GM21737 (cell line): ENCODE results near the gene SDC1.

Experiments used
- ATAC-seq: cut with Tn5 transposase; IDR thresholded peaks from one replicate; pipeline ENCODE4 v1.9.1; 2021; ENCODE audit warnings: mild to moderate bottlenecking, moderate library complexity; ENCODE audit not compliant: unreplicated experiment

Gene SDC1

DNA sequence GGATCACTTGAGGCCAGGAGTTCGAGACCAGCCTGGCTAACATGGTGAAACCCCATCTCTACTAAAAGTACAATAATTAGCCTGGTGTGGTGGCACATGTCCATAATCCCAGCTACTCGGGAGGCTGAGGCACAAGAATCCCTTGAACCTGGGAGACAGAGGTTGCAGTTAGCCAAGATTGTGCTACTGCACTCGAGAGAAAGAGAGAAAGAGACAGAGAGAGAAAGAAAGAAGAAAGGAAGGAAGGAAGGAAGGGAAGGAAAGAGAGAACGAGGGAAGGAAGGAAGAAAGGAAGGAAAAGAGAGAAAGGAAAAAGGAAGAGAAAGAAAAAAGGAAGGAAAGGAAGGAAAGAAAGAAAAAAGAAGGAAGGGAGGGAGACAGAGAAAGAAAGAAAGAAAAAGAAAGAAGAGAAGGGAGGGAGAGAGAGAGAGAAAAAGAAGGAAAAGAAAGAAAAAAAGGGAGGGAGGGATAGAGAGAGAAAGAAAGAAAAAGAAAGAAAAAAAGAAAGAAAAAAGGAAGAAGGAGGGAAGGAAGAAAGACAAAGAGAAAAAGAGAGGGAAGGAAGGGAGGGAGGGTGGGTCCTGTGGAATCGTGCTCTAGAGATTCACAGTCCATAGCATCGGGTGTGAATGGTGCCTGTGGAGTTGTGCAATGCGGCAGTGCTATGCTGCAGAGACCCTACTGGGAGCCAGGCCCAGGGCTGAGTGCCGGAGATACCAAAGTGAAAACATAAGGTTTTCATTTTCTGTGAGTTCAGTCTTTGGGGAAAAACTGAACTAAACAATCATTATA lies 4.6 kb upstream of the SDC1 start:
- ATAC-seq: no peak

DNA sequence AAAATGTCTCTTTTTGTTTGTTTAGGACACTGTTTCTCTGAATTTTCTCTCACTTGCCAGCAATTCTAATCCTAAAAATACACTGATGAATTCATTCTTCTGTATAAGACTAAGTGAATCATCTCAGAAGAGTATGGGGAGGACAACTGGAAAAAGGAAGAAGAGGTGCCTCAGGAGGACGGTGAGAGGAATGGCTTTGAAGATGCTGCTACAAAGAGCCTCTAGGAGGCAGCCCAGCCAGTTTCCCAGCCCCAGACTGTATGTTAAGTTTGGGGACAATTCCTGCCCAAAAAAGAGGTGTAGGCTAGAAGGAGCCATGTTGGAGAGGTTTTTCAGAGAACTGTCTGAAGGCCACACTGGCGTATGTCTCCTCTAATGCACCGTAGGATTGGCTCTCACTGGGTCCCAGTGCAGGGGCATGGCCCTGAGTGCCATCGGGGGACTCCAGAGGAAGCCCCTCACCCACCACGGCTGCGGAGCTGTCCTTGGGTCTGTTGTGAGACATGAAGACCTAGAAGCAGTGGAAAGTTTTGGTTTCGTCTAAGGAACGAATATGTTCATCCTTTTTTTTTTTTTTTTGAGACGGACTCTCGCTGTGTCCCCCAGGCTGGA lies 3.1 kb upstream of the SDC1 start:
- no peak for ATAC-seq

DNA sequence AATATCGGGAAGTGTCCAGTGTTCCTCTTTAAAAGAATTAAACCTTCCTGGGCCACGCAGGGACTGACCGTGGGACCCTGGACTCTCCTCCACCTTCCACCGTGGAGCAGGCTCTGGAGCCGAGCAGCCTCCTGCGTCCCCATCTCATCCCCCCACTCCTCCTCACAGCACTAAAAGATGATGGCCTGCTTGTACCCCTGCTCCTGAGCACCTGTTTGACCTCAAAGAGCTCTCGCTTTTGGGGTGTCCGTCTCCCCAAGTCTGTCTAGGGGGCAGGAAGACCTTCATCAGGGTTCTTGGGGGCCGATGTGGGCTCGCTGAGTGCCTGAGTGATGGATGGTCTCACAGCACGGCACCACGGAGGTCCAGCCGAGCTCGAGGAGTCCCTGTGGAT lies 1.2 kb upstream of the SDC1 start:
- no peak for ATAC-seq

DNA sequence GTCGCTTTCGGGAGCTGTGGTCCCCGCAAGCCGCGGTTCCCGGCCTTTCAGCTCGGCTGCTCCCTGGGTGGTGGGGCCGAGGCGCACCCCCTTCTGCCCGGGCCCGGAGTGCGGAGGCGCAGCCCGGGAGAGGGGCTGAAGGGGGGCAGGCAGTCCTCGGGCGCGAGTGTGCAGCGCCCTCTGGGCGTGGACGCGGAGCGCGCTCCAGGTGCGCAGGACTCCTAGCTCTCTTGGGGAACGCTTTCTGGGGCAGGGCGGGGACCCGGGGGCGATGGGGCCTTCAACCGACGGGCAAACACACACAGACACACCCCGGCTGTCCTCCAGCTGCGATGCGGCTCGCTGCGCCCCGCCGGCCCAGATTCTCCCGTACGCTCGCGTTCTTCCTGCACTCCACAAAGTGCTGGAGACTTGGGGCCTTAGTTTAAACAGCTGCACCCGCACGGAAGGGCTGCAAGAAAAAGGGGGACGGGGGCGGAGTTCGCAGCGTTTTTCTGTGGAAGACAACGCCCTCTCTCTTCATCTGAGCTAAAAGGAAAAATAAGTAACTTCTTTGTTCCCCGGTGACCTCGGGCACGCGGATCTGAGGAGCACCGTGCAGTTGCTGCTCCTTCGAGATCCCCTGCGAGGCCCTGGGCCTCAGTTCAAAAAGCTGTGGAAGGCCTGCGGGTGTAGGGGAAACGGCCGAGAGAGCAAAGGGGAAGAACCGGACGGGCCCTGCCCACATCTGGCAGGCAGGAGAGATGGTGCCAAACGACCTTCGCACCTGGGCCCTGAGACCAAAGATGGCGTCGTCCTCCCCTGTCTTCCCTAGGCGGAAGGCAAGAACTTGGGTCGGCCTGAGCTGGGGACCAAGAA lies 593 bp upstream of the SDC1 start:
- peak; percentile 62 for ATAC-seq

DNA sequence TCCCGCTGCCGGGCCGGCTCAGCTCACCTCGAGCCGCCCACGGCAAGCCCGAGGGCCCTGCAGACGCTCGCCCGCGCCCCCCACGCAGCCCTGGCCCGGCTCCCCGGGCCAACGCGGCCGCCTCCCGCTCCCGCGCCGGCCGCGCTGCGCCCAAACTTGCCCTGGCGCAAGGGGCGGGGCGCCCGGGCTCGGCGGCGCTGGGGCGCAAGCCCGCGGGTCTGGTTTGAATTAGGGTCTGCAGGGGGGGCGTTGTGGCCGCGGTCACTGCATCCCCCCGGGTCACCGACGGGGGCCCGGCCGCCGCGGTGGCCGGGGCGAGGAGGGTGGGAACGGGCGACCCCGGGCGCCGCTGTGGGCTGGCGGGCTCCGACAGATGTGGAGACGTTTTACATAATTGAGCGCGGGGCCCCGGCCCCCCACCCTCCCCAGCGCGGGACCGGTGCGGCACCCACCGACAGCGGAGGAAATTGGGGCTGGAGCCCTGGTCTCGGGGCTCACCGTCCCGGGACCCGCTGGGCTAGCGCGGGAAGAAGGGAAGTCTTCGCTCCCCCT lies 690 bp downstream of the SDC1 start:
- no peak for ATAC-seq

DNA sequence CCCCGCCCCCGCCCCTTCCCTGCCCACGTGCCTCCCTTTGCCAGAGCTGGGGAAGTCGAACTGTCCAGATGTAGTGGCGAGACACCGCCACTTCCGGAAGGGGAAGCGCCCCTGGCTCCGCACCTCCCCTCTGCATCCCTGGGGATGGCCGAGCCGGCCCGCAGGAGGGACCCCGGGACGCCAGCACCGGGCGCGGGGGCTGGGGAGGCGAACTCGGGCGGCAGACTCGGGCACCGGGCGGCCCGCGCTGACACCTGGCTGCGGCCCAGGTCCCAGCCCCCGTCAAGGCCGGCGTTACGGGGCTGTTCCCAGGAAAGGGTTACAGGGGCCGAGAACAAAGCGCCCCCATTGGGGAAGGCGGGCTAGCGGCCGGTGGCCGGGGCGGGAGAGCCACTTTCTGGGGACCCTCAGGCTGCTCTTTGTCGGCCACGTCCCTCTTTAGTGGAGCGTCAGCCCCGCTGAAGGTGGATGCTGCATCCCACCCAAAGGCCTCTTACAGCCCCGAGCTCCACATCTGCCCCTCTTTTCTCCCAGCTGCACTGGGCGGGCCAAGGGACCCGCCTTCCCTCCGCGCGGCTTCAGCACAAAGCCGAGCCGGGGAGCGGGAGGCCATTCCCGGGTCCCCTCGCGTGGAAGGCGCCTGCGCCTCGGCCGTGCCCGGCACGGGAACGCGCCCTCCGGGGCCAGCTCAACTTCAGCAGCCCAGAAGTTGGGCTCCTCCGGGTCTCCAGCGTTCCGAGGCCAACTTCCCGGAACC lies 1.3 kb downstream of the SDC1 start:
- no peak for ATAC-seq

DNA sequence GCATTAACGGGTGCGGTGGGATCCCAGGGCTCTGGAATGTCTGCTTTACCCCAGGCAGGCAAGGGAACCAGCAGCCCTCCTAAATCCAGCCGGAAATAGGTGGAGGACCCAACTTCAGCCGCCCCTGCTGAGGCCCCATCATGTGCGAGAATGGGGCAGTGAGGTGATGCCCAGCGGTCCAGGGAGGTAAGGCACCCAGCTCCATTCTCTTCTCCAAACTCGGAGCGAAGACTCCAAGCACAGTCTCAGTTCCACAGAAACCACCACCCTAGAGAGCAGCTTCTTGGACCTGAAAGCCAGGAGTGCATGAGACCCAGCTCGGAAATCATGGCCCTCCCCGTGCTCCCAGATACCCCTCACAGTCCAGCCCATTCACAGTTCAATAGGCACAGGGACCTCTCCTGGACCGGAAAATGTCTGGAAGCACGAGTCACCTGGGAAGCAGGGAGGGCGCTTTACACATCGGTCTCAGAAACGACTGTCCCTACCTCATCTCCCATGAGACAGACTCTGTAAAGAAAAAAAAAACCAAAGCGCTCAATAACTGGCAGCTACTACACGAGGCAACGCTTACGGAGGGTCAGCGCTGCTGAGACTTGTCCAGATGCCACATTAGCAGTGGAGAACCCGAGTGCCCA lies 2.0 kb downstream of the SDC1 start:
- ATAC-seq: no peak

DNA sequence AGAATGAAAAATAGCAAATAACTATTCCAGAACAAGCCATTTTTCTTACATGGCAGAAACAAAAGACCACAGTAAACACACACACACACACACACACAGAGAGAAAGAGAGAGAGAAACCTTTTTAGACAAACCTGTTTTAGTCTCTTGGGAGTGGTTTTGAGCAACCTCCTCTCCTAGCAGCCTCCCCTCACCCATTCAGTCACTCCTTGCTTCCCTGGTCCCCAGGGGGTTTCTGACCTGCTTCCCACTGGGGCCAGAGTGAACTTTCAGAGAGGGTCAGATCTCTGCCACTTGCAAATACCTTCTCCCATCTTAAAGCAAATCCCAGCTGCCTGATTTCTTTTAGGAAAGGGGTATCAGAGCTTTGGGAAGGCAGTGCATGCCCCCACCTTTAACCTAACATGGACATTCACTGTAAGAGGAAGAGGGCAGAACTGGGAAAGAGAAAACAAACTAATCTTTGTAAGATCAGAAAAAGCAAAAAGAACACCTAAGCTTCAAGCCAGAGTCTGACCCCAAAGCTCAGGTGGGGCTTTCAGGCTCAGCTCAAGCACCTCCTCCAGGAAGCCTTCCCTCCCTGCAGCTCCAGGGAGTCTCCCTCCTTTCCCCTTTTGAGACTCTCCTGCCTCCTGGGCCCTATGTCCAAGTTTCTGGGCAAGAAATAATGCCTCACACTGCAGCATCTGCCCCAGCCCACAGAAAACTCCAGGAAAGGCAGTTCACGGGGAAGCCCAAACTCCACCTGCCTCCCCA lies 2.7 kb downstream of the SDC1 start:
- no peak for ATAC-seq

DNA sequence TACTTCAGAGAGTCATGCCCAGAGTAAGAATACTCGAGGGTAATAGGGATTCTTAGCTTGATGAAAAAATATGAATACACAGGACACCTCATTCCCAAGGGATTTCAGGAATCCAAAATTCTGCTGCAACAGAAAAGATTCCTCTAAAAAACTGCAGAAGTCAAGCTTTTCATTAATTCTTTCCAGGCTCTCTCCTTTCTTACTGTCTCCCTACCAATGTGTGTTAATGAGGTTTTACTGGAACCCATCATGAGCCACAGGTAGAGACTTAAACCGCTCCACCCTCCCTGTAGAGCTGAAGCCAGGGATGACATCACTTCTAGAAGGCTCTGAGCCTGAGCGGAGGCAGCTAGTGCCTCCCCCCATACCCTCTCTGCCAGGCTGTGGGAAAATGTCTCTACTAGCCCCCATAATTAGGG lies 3.4 kb downstream of the SDC1 start:
- ATAC-seq: no peak

DNA sequence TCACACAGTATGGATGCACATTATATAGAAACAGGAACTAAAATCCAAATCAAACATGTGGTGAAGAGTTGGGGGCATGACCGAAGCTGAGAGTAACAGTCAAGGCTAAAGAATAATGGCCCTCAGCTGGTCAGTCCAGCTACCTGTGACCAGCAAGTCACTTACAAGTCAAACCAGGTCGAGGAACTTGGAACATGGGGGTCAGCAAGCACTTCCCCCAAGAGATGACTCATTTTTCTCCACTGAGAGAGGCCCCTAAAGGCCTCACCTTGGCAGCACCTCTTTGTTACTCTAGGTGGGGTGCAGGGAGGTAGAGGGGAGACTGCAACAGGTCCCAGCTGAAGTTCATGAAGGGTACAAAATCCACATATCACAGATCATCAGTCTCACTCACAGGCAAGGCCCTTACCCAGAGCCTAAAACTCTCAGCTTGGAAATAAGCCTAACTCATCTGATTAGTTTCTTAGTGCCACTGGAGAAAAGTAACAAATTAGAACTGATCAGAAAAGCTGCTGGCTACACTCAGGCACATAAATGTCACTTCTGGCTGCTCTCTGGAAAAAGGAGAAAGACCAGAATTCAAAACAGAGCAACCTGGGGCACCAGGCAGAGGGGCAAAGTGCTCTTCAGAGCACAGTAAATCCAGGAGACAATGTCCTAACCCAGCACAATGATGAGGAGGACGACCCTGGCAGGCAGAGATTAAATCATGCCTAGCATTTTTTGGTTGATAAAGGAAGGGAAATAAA lies 4.0 kb downstream of the SDC1 start:
- ATAC-seq: no peak

DNA sequence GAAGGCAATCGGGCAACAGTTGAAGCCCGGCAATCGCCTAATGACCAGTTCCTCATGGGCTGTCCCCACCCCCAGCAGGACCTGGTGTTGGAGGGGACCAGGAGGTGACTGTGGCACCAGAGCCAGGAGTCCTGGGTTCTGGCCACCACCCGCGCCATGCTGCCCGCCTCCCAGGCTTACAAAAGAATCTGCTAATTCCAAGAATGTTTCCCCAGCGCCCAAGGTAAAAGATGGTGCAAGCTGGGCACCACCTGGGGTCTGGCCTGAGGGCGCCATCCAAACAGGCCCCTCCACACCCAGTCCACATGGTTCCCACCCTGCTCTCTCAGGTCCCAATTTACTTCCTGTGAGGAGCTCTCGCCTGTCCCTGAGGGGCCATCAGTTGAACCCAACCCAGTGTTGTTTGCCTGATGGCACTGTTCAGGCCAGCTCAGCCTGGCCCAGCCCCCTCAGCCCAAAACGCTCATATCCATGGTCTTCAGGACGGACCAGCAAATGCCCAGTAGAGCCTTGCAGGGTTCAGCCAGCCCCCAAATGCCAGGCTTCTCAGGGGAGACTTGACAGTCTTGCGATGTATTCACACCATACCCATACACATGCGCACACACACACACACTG lies 5.1 kb downstream of the SDC1 start:
- ATAC-seq: no peak

DNA sequence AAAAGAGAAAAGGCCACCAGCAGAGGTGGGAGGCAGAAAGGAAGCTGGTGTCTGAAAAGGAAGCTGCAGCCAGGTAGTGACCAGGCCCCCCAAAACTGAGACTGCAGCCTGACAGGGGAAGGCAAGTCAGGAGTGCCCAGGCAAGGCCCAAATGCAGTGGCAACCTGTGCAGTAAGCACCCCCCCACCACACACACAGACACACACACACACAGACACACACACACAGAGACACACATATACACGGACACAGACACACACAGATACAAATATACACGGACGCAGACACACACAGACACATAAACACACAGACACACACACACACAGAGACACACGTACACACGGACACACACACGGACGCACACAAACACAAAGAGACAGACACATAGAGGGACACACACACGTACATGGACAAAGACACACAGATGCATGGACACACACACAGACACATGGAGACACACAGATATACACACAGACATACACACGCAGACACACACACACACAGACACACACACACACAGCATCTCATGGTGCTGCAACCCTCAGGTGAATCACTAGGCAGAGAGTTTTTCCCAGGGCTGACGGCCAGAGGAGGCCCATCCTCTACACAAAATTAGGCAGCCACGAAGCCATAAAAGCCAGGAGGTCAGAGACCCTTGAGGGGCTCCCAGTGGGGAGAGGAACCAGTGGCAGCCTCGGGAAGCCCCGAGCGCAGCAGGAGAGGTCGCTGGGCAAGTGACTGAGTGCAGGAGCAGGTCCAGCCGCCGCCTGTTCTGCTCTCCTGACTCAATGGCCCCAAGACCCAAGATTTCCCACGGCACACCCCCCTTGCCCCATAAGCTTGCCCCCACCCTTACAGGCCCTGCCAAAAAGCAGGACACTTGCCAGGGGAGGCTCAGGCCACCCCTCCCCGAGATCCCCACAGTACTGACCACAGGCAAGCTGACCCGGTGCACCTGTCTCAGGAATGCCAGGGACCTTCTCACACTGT lies 6.3 kb downstream of the SDC1 start:
- ATAC-seq: no peak

DNA sequence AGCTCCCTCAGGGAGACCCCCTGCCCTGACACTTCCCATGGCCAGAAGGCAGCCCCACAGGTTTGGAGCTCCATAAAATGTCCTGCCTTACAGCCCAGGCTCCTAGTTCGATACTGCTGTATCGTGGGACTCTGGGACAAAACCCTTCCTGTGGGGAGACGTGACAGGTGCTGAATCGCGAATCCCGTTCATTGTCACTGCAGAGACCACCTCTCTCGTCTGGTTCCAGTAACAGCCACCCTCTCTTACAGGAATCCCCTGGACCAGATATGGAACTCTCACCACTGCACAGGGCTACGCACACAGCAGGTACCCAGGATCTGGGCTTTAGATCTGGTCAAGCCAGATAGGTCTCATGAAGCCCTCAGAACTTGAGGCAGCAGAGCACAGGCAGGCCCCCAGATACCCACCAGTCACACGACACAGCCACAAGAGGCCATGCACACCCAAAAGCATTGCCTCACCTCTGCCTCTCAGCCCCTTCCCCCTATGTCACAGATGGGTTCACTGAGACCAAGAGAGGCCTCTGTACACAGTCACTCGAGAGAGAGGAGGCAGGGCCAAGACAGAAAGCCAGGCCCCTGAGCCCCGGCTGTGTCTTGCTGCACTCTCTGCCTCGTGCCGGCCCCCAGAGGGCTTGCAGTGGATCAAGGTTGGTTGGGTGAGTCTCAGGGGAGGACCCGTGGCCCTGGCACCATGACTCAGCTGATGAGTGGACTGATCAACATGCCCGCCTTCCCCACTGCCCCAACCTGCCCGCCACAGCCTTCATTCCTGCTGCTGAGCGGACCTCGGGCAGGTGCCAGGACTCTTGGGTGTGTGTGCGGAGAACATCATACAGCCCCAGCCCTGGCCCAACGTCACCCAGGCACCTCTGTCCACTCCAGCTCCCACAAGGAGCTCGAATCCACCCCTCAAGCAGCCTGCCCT lies 7.6 kb downstream of the SDC1 start:
- no peak for ATAC-seq

DNA sequence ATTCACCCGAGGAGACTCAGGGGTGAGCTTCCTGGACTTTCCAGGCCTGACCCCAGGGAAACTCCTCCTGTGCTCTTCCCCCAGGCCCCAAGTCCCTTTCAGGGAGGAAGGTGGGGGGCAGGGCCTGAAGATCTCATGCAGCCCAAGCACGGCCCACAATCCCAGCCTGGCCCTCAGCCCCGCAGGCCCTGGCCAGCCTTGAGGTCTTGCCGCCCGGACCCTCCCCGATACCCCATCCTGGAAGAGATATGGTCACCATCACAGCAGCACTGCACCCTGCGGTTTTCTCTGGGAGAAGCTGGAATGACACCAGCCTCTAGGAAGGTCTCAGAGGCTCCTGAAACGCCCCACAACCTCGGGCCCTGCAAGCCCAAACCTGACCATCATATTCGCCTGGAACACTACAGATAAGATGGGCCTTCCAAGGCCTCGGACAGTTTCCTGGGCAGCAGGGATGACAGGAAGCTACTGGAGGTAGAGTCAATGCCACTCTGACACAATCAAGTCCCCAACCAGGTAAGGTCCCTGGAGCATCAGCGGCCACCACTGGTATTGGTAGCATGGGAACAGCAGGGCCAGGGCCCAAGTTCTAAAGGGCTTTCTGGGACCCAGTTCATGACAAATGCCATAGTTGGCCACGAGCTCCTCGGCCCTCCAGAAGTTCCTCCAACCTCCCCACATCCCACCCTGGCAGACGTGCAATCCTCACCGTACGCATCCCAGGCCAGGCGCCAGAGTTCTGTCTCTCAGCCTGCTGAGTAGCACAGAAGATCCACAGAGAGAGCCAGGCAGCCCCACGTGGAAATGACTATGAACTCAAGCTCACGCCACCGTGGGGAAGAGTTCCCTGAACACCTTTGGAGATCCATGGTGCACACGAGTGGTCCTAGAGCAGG lies 8.6 kb downstream of the SDC1 start:
- ATAC-seq: no peak
